GM10266 (cell line): ENCODE data around the gene CDK11B.
"Not testable (repeated sequence)": the region's sequence is repeated elsewhere in the genome, so short reads cannot be mapped to it uniquely, and the experiment has no call there.

Source experiments
- DNase-seq: peaks from one replicate; pipeline ENCODE4 v3.0.0; 2012; ENCODE audit errors: extremely low spot score
- TF ChIP-seq, protein P1 (sequence below): IDR thresholded peaks from 2 replicates; pipeline ENCODE4 v1.5.1; 2012; ENCODE audit warnings: mild to moderate bottlenecking, low read depth; ENCODE audit not compliant: control insufficient read depth, insufficient read depth; ENCODE audit errors: missing control alignments

CDK11B gene

DNA sequence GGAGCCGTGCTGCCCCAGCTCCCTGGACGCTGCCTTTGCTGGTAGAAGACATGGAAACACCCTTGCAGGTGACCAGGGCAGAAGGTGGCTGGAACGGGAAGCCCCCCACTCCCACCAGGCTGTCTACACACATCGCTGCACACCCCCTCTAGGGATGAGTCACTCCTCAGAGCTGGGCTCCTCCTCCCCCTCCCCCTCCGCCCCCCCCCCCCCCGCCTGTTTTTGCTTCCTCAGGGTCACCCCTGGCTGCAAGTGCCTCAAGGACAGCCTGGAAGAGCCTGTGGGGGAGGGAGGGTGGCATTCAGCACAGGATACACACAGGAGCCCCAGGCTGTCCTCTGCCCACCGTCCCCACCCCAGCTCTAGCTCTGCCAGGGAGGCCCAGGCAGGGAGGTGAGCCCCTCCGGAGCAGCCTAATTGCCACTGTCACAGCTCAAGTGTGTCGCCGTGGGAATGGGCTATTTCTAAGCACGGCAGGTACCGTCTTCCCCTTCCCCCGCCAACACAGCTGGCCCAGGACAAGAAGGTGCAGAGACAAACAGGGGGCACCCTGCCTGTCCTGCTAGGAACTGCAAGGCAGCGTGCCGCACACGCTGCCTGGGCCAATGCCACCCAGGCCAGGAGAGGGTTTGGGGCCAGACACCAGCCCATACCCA is 61.4 kb downstream of the CDK11B start:
- DNase-seq: peak; percentile 72
- TF ChIP-seq, protein P1, sequence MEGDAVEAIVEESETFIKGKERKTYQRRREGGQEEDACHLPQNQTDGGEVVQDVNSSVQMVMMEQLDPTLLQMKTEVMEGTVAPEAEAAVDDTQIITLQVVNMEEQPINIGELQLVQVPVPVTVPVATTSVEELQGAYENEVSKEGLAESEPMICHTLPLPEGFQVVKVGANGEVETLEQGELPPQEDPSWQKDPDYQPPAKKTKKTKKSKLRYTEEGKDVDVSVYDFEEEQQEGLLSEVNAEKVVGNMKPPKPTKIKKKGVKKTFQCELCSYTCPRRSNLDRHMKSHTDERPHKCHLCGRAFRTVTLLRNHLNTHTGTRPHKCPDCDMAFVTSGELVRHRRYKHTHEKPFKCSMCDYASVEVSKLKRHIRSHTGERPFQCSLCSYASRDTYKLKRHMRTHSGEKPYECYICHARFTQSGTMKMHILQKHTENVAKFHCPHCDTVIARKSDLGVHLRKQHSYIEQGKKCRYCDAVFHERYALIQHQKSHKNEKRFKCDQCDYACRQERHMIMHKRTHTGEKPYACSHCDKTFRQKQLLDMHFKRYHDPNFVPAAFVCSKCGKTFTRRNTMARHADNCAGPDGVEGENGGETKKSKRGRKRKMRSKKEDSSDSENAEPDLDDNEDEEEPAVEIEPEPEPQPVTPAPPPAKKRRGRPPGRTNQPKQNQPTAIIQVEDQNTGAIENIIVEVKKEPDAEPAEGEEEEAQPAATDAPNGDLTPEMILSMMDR: peak; percentile 38

DNA sequence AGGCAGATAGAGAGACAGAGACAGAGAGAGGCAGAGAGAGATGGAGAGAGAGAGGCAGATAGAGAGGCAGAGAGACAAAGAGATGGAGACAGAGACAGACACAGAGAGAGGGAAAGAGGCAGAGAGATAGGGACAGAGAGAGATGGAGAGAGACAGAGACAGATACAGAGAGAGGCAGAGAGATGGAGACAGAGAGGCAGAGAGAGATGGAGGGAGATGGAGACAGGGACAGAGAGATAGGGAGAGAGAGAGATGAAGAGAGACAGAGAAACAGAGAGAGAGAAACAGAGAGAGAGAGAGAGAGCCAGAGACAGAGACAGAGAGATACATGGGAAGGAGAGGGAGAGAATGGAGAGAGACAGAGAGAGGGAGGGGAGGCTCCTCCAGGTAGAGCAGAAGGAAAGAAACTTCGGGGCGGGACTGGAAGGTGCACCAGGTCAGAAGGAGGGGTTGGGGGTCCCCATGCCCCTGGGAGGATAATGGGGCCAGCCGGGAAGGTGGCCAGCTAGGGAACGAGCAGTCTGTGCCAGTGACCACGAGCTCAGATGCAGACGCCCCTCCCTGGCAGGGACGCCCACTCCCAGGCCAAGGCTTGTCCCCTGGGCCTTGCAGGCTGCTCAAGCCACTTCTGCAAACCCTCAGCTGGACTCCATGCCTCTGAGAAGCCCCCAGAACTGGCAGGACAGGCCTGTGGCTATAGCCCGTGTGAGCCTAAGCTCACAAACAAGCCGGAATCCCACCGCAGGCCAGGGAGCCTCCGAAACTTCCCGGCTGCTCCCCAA is 62.1 kb downstream of the CDK11B start:
- peak; percentile 62 for DNase-seq
- TF ChIP-seq, protein P1: no peak

DNA sequence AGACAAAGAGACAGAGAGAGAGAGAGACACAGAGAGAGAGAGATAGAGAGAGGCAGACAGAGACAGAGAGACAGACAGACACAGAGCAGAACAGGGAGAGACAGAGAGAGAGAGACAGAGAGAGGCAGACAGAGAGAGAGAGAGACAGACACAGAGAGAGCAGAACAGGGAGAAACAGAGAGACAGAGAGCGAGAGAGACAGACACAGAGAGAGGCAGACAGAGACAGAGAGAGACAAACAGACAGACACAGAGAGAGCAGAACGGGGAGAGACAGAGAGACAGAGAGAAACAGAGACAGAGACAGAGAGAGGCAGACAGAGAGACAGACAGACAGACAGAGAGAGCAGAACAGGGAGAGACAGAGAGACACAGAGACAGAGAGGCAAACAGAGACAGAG is 63.5 kb downstream of the CDK11B start:
- DNase-seq: not testable (repeated sequence)

DNA sequence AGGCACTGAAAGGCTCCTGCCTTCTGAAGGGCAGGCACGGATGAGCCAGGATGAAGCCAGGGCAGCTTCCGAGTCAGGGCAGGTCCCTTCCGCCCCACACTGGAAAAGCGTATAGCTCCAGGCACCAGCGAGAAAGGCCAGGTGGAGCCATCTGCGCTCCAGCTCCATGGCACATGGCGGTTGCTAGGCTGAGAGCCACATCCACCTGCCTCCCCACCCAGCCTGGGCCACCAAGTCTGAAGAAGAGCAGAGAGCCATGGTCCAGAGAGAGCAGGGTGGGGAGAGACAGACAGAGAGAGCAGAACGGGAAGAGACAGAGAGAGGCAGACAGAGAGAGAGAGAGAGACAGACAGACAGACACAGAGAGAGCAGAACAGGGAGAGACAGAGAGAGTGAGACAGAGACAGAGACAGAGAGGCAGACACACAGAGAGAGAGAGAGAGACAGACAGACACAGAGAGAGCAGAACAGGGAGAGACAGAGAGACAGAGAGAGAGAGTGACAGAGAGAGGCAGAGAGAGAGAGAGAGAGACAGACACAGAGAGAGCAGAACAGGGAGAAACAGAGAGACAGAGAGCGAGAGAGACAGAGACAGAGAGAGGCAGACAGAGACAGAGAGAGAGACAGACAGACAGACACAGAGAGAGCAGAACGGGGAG is 64.1 kb downstream of the CDK11B start:
- TF ChIP-seq, protein P1: no peak
- DNase-seq: no peak

DNA sequence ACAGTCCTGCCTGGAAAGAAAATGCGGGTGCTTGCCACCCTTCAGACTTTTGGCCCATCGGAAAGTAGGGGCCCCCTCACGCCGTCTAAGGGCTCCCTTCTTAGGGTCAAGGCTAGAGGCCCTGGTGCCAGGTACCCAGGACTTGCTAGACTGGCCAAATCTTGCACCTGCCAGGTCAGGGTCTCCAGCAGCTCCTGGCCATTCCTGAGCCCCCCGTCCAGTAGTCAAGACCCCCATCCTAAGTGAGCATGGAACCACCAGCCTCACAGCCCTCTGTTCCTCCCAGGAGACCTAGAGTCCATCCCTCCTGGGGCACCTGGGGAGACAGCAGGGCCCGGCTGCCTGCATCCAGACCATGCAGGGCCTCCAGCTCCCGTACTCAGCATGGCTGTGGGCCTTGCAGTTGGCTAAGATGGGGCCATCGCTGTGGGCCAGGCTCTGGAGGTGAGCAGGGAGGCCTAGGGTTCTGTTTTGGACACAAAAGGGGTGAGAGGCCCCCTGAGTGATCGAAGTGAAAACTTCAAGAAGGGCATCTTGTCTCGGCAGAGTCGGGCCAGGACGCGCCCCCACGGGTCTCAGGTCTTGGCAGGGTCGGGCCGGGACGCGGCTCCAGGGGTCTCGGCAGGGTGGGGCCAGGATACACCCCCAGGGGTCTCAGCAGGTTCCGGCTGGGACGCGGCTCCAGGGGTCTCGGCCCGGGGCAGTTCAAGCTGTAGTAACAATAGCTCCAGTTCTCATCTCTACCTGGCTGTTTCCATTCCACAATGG is 64.8 kb downstream of the CDK11B start:
- DNase-seq: no peak

DNA sequence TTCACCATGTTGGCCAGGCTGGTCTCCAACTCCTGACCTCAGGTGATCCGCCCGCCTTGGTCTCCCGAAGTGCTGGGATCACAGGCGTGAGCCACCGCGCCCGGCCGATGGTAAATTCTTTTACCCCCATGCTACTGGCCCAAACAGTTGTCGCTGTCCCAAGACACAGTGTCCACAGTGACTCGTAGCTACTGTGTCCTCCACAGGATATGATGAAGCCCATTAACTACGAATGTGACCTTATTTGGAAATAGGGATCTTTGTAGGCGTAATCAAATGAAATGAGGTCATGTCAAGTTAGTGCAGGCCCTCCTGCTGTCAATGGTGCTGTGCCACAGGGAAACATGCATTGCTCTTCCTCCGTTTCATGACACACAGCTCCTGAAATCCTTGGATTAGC is 67.4 kb downstream of the CDK11B start:
- DNase-seq: no peak
- TF ChIP-seq, protein P1: no peak

More for the DNA sequence above, 64.8 kb downstream of the CDK11B start:
- TF ChIP-seq, protein P1: no peak
